ENCODE results near the gene CCDC38.
"Not testable (repeated sequence)": the region's sequence is repeated elsewhere in the genome, so short reads cannot be mapped to it uniquely, and the experiment has no call there.

CCDC38 gene

GRCh38 chr12:95942524-95943329 is at the start of gene CCDC38:
Gene CCDC38, minus strand, starts transcription at chr12:95942614. Its CDS starts 6,105 bp downstream, at chr12:95936509.
- DNase-seq = peak; percentile 86
- in situ Hi-C loops (cut with HindIII; ENCODE audit: low pct_ligation_motif_present, low pct_unique_long_range_greater_than_20kb, low sequenced_read_pairs) = no loop called here

- no peak for DNase-seq
- in situ Hi-C loops (cut with HindIII; ENCODE audit: low pct_ligation_motif_present, low pct_unique_long_range_greater_than_20kb, low sequenced_read_pairs) = no loop called here
These were observed 47.7 kb upstream of the CCDC38 start for GRCh38 chr12:95990136-95990535.

GRCh38 chr12:95989504-95990123 is 47.2 kb upstream of the CCDC38 start:
- in situ Hi-C loops (cut with HindIII; ENCODE audit: low pct_ligation_motif_present, low pct_unique_long_range_greater_than_20kb, low sequenced_read_pairs) = no loop called here
- no peak for DNase-seq

- in situ Hi-C loops (cut with HindIII; ENCODE audit: low pct_ligation_motif_present, low pct_unique_long_range_greater_than_20kb, low sequenced_read_pairs) = no loop called here
- DNase-seq = no peak
These were observed 46.3 kb upstream of the CCDC38 start for GRCh38 chr12:95988506-95989275.

- no peak for DNase-seq
- in situ Hi-C loops (cut with HindIII; ENCODE audit: low pct_ligation_motif_present, low pct_unique_long_range_greater_than_20kb, low sequenced_read_pairs) = no loop called here
These were observed 44.5 kb upstream of the CCDC38 start for GRCh38 chr12:95986635-95987570.

GRCh38 chr12:95984682-95985081 is 42.3 kb upstream of the CCDC38 start:
- in situ Hi-C loops (cut with HindIII; ENCODE audit: low pct_ligation_motif_present, low pct_unique_long_range_greater_than_20kb, low sequenced_read_pairs) = no loop called here
- DNase-seq = no peak

GRCh38 chr12:95982602-95983001 is 40.2 kb upstream of the CCDC38 start:
- in situ Hi-C loops (cut with HindIII; ENCODE audit: low pct_ligation_motif_present, low pct_unique_long_range_greater_than_20kb, low sequenced_read_pairs) = no loop called here
- DNase-seq = no peak

- in situ Hi-C loops (cut with HindIII; ENCODE audit: low pct_ligation_motif_present, low pct_unique_long_range_greater_than_20kb, low sequenced_read_pairs) = no loop called here
- no peak for DNase-seq
These were observed 38.0 kb upstream of the CCDC38 start for GRCh38 chr12:95980437-95980836.

- DNase-seq = no peak
- in situ Hi-C loops (cut with HindIII; ENCODE audit: low pct_ligation_motif_present, low pct_unique_long_range_greater_than_20kb, low sequenced_read_pairs) = no loop called here
These were observed 36.4 kb upstream of the CCDC38 start for GRCh38 chr12:95978774-95979173.

- DNase-seq = no peak
- in situ Hi-C loops (cut with HindIII; ENCODE audit: low pct_ligation_motif_present, low pct_unique_long_range_greater_than_20kb, low sequenced_read_pairs) = no loop called here
These were observed 35.9 kb upstream of the CCDC38 start for GRCh38 chr12:95978351-95978750.

- in situ Hi-C loops (cut with HindIII; ENCODE audit: low pct_ligation_motif_present, low pct_unique_long_range_greater_than_20kb, low sequenced_read_pairs) = no loop called here
- no peak for DNase-seq
These were observed 35.4 kb upstream of the CCDC38 start for GRCh38 chr12:95977764-95978305.

- in situ Hi-C loops (cut with HindIII; ENCODE audit: low pct_ligation_motif_present, low pct_unique_long_range_greater_than_20kb, low sequenced_read_pairs) = no loop called here
- DNase-seq = peak; percentile 35
These were observed 34.0 kb upstream of the CCDC38 start for GRCh38 chr12:95976416-95976832.

- in situ Hi-C loops (cut with HindIII; ENCODE audit: low pct_ligation_motif_present, low pct_unique_long_range_greater_than_20kb, low sequenced_read_pairs) = no loop called here
- DNase-seq = no peak
These were observed 33.1 kb upstream of the CCDC38 start for GRCh38 chr12:95975491-95975890.

GRCh38 chr12:95974358-95974757 is 31.9 kb upstream of the CCDC38 start:
- in situ Hi-C loops (cut with HindIII; ENCODE audit: low pct_ligation_motif_present, low pct_unique_long_range_greater_than_20kb, low sequenced_read_pairs) = no loop called here
- no peak for DNase-seq

GRCh38 chr12:95972832-95973456 is 30.5 kb upstream of the CCDC38 start:
- no peak for DNase-seq
- in situ Hi-C loops (cut with HindIII; ENCODE audit: low pct_ligation_motif_present, low pct_unique_long_range_greater_than_20kb, low sequenced_read_pairs) = no loop called here

- DNase-seq = no peak
- in situ Hi-C loops (cut with HindIII; ENCODE audit: low pct_ligation_motif_present, low pct_unique_long_range_greater_than_20kb, low sequenced_read_pairs) = no loop called here
These were observed 28.5 kb upstream of the CCDC38 start for GRCh38 chr12:95970905-95971304.

- DNase-seq; in situ Hi-C loops (cut with HindIII; ENCODE audit: low pct_ligation_motif_present, low pct_unique_long_range_greater_than_20kb, low sequenced_read_pairs): not testable (repeated sequence)
These were observed 26.7 kb upstream of the CCDC38 start for GRCh38 chr12:95969116-95969515.

GRCh38 chr12:95967301-95967700 is 24.9 kb upstream of the CCDC38 start:
- DNase-seq = no peak
- in situ Hi-C loops (cut with HindIII; ENCODE audit: low pct_ligation_motif_present, low pct_unique_long_range_greater_than_20kb, low sequenced_read_pairs) = no loop called here
